HG03108 (cell line): ENCODE measurements around the gene STAT4.

ENCODE experiments used
- ATAC-seq: cut with Tn5 transposase; IDR thresholded peaks from one replicate; pipeline ENCODE4 v1.9.1; 2021; ENCODE audit warnings: moderate library complexity; ENCODE audit not compliant: unreplicated experiment

Gene STAT4, protein sequence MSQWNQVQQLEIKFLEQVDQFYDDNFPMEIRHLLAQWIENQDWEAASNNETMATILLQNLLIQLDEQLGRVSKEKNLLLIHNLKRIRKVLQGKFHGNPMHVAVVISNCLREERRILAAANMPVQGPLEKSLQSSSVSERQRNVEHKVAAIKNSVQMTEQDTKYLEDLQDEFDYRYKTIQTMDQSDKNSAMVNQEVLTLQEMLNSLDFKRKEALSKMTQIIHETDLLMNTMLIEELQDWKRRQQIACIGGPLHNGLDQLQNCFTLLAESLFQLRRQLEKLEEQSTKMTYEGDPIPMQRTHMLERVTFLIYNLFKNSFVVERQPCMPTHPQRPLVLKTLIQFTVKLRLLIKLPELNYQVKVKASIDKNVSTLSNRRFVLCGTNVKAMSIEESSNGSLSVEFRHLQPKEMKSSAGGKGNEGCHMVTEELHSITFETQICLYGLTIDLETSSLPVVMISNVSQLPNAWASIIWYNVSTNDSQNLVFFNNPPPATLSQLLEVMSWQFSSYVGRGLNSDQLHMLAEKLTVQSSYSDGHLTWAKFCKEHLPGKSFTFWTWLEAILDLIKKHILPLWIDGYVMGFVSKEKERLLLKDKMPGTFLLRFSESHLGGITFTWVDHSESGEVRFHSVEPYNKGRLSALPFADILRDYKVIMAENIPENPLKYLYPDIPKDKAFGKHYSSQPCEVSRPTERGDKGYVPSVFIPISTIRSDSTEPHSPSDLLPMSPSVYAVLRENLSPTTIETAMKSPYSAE

DNA sequence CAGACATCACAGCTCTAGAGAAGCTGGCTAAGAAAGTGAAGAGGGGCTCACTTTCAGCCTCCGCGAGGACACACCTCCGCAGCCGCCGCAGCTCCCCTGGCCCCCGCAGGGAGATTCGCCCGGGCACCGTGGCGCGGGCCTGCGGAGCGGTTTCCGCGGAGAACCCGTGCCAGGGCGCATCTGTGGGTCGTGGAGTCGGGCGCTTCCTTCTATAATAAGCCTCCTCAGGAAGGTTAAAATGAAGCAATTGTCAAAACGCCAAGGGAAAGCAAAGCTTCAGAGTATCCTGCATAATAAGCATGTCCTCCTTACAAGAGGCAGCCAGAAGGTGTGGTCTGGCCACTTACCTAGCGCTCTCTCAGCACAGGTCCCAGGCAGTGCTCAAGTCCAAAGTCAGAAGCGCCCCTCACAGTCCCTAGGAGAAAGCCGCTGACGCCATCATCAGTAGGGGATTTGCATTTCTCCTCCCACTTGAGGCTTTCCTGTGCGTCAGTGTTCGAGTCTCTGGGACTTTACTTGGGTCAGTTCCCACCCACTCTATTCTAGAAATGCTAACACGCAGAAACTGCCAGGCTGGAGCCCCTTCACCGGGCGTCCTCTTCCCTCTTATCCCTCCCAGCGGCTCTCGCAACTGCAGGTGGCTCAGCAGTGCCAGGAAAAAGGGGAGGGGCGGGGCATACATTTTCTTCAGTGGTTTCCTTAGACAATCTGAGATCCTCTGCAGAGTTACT, at the start of gene STAT4:
STAT4 (minus strand) TSS at position 395 of the 731 bp plus-strand sequence. CDS start 2,791 bp downstream, outside the sequence.
- peak; percentile 71 for ATAC-seq

- no peak for ATAC-seq
Observed at GRCh38 chr2:191199929-191200512, 49.2 kb upstream of the STAT4 start.

- no peak for ATAC-seq
Observed at GRCh38 chr2:191198271-191198670, 47.5 kb upstream of the STAT4 start.

DNA sequence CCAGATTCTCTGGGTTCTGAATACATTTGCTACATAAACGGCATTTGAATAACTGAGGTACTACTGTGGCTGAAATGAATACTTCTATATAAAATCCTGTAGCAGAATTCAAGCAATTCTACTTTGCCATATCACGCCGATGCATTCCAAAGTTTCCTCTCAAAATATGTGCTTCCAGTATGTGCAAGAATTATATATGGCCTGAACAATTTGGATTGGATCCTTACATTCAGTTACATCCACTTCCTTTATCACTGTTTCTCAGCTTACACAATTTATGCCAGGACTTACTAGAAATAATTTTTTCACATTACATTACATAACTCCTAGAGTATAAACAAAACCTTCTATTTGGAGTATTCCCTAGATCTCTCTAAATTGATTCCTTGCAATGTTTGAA, 46.3 kb upstream of the STAT4 start:
- ATAC-seq, result no peak

DNA sequence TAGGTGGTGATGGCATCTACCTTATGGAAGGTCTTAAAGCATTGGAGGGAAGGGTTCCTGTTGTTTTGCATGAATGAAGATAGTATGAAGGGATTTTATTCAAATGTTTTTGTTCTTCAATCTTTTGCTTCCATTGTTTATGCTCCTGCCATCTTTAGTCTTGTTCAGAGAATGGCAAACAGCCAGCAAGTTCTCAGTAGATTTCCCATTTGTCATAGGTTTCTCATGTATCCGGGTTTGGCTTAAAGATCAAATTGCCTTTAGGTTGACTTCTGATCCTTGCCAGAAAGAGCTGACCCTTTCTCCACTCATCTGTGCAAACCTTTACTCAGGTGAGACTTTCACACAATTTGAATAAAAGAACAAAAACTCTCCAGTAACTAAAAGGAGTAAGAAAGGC, 44.2 kb upstream of the STAT4 start:
- ATAC-seq, result no peak

DNA sequence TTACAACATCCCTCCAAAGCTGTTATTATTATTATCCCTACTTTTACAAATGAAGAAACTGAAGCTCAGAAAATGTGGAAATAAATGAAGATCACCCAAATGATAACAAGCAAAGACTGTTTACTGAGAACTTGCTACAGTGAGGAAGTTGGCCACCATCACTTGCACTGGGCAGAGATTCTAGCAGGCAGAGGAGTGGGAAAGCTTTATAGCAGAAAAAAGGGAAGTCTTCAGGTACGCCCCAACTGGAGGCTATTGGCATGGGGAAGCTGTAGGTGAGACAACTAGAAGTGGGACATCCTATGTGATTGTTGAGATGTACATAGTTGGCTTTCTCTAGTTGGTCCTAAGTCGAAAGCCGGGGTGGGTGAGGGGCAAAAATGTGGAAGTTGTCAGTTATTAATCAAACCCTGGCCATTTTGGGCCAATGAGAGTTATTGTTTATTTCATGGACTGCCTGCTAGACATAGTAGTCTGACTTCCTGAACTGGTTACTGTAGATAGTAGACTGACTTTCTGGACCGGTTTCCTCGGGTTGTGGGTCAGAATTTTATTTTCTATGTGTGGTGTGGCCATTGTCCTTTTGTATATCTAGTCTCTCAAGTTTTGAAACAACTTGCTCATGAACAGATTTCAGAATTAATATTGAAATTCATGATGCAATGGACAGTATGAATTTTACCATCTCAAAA, 40.2 kb upstream of the STAT4 start:
- no peak for ATAC-seq

DNA sequence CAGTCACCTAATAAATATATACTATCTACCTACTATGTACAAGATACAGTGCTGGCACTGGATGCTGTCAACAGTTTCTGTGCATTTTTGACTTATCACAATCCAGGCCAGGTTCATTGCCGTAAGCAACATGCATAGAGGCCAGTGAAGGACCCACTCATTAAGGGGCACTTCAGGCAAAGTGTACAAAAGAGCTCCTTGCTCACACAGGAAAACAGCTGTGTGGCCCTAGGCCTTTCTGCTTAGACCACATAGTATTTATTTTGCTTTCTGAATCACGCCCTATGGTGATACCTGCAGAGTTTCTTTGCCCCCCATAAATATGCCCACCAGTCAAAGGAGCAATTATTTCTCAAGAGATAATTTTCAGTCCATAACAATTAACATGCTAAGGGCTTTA, 39.6 kb upstream of the STAT4 start:
- ATAC-seq, result no peak

DNA sequence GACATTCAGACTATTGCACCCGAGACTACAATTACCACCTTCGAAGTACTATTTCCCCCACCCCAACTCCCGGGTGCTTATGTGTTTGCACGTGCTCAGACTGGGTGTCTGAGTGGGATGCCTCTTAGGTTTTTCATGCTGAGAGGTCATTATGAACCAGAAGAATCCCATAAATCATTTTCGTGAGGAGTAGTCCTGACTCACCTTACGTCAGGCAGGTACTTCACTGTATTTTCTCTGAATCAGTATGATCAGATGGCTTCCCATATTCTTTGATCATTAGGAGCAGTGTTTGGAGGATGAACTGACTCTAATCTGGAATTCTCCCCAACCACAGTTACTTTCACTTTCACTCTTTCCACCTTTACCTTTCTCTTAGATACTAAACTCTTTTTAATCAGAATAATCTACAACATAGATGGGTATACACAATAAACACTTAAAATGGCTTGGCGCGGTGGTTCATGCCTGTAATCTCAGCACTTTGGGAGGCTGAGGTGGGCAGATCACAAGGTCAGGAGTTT, 38.4 kb upstream of the STAT4 start:
- no peak for ATAC-seq

- ATAC-seq, result no peak
Observed at GRCh38 chr2:191188550-191189093, 37.8 kb upstream of the STAT4 start.

DNA sequence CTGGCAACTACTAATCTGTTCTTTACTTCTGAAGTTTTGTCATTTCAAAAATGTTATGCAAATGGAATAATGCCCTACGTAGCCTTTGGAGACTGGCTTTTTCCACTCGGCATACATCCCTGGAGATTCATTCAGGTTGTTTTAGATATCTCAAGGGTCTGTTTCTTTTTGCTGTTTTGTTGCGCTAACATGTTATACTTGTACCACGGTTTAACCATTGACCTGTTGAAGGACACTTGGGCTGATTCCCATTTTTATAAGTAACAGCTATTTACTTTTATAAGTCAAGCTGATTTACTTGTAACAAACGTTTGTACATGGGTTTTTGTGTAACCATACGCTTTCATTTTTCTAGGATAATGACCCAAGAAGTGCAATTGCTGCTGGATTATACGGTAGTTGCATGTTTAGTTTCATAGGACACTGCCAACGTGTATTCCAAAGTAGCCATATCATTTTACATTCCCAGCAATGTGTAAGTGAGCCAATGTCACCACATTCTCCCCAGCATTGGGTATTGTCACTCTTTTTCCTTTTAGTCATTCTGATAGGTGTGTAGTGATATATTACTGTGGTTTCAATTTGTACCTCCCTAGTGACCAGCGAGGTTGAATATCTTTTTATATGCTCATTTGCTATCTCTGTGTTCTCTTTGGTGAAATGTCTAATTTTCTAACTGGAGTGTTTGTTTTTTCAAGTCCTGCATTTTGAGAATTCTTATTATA, 36.5 kb upstream of the STAT4 start:
- no peak for ATAC-seq

- no peak for ATAC-seq
Observed at GRCh38 chr2:191184457-191184856, 33.7 kb upstream of the STAT4 start.

DNA sequence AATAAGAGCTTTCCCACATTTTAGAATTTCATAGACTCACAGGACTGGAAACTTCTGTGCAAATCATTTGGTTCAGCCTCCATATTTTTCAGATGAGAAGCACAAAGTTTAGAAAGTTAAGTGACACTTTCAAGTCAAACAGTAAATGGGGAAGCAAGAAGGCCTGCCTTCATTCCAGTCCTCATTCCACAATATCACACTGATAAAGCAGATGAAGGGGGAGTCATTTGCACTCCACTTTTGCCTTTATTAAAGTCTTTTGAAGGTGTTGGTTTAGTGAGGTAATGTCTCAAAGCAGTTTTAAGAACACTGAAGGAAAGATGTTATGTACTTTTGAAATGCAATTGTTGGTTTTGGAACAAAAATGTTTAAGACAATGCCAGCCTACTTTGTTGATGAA, 32.7 kb upstream of the STAT4 start:
- no peak for ATAC-seq

GRCh38 chr2:191183081-191183480, 32.3 kb upstream of the STAT4 start:
- ATAC-seq, result no peak

DNA sequence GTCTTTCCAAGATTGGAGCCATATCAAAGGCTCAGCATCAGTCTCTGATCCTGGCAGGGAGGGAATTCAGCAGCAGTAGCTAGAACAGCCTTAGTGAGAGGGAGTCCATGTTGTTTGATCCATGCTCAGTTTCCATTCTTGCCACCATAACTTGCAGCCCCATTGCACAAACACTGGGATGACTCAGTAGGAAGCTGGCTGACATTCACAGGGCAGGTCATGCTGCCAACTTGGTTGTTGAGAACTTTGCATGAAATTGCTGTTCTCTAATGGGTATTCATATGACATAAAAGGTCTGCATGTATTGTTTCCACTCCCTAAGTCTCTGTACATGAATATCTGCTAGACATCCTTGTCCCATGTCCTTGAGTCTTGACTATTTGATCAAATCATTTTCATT, 29.9 kb upstream of the STAT4 start:
- no peak for ATAC-seq

DNA sequence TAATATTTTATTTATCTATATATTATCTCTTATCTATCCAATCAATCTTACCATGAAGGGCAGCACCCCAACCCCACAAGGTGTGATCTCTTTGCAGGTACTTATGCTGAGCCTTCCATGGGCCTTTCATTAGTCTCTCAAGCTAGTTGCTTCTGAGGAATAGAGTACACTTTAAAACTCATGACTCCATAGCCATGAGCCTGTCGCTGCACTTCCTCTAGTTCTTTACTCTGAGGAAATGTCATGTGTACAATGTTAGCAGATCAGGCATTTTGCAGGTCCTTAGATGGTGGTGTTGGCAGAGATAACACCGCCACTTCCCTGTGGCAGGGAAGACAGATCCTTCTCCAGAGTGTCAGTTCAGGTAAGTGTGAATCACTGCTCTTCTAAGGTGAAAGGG, 29.5 kb upstream of the STAT4 start:
- ATAC-seq, result no peak

DNA sequence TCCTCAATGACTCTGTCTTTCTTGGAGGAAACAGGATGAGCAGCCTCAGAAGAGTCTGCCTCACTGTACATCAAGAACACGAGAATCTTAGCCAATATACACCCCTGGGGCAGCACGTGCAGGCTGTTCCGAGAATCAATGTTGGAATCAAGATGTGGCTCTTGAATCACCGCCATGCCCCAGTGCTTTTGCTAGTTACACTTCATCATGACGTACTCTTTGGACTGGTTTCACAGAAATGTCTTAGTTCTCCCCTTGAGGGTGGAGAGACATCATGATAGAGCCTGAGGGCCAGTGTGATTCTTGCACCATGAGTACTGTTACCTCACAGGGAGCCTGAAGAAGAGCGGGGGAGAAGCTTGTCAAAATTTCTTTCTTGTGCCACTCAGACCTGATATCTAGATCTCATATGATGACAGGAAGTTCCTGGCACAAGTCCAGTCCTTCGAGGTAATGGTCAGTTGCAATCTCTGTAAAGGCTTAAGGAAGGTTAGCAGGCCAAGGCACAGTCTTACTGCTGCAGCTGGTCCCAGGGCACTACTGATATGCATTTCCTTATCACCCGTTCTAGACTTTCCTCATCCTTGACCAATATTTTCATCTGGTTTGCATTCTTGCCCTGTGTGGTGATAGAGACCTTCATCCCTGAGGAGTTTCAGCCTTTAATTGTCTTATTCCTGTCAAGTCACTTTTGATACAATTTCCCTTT, 28.2 kb upstream of the STAT4 start:
- no peak for ATAC-seq

- ATAC-seq, result no peak
Observed at GRCh38 chr2:191177751-191178736, 27.2 kb upstream of the STAT4 start.
